GM12875 (cell line): ENCODE measurements around the gene CFAP141.

Source experiments
- H3K4me3 ChIP-seq: one replicate; pipeline ENCODE4 v1.5.1; 2011; ENCODE audit warnings: low read depth, low read length, control low read depth
- TF ChIP-seq, protein P1 (sequence below): IDR thresholded peaks from 2 replicates; pipeline ENCODE4 v1.5.1; 2011; ENCODE audit warnings: low read depth, mild to moderate bottlenecking, control low read depth, inconsistent platforms, low read length, moderate library complexity, borderline replicate concordance; ENCODE audit not compliant: insufficient read depth

The CFAP141 gene

DNA sequence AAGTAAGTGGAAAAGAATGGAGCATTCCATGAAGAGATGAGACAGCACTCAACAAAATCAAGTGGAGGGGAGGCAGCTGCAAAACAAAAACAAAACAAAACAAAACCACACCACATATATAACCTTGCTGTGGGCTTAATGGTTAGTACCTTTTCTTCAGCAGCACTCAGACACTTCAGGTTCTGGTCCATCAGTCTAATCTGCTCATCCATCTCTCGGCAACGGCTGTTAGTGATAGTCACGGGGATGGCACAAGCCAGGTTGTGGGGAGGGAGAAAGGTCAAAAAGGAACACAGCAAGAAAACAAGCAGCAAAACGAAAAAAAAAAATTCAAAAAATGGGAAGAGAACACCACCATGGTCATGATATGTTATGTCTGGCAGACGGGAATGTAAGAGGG, 34.3 kb downstream of the CFAP141 start:
- TF ChIP-seq, protein P1, sequence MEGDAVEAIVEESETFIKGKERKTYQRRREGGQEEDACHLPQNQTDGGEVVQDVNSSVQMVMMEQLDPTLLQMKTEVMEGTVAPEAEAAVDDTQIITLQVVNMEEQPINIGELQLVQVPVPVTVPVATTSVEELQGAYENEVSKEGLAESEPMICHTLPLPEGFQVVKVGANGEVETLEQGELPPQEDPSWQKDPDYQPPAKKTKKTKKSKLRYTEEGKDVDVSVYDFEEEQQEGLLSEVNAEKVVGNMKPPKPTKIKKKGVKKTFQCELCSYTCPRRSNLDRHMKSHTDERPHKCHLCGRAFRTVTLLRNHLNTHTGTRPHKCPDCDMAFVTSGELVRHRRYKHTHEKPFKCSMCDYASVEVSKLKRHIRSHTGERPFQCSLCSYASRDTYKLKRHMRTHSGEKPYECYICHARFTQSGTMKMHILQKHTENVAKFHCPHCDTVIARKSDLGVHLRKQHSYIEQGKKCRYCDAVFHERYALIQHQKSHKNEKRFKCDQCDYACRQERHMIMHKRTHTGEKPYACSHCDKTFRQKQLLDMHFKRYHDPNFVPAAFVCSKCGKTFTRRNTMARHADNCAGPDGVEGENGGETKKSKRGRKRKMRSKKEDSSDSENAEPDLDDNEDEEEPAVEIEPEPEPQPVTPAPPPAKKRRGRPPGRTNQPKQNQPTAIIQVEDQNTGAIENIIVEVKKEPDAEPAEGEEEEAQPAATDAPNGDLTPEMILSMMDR: no peak

DNA sequence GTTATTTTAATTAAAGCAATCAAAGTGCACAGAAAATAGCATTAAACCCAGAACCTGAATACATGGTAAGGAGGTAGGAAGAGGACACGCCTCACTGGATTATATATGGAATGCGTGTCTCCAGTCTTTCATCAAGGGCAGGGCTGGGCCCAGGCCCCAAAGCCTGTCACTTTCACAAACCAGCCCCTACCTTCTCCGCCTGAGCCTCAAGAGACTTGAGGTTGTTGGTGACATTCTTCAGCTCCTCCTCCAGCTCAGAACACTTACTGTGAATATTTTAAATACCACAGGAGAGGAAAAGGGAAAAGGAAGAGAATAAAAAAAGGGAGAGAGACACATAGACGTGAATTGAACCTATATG, 34.9 kb downstream of the CFAP141 start:
- no peak overlapping the region for H3K4me3 ChIP-seq
- TF ChIP-seq, protein P1: no peak

More for the DNA sequence above, 34.3 kb downstream of the CFAP141 start:
- no peak overlapping the region for H3K4me3 ChIP-seq

DNA sequence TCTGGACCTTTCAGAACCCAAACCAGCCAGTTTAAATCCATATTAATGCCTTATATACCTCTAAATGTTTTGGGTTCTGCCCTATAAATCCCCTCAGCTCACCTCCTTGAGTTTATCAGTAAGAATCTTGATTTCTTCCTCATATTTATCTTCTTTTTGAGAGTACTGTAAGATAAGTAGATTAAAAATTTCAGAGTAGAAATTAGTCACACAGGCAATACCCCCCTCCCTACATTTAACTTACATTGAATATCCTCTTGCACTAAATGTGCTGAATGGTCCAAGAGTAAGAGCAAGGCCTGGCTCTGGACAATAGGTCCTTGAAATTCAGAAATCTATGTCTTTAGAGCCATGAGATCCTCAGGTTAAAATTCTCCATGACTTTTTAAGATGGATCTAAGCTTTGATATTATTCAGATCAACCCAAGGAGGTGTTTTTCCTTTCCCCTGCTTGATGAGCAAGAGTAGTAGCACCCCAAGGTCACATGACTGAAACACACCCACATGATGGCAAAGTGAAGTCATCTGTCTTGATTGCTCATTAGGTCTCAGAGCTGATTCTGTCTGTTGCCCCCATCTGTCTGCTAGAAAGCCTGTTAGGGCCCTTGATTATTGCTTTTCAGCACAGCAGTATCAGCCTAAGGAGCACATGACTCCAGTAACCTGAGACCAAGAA, 35.4 kb downstream of the CFAP141 start:
- no peak overlapping the region for H3K4me3 ChIP-seq
- TF ChIP-seq, protein P1: no peak

DNA sequence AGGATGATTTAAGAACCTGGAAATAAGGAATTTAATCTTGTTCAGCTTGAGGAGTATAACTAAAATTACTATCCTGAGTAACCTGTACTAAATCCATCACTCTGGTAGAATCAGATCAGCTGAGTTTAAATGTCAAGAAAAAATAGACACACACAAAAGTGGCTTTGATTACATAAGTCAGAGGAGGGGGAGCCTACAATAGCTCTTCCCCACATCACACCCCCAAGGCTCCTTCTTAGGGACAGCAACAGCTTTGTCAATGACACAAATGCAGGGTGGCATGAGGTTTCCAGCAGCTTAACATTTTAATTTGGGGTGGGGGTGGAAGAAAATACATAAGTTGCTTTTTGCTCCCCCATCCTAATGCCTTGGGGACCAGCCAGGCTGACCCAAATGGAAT, 38.7 kb downstream of the CFAP141 start:
- TF ChIP-seq, protein P1: no peak
- no peak overlapping the region for H3K4me3 ChIP-seq

DNA sequence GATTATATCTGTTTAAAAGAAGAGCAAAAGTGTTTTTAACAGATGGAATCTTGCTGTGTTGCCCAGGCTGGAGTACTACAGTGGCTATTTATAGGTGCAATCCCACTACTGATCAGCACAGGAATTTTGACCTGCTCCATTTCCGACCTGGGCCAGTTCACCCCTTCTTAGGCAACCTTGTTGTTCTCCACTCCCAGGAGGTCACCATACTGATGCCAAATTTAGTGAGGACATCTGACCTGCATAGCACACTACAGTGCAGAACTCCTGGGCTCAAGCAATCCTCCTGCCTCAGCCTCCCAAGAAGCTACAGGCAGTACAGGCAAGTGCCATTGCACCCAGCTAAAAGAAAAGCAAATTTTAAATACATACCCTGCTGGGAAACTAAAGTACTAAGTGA, 39.9 kb downstream of the CFAP141 start:
- no peak overlapping the region for H3K4me3 ChIP-seq
- TF ChIP-seq, protein P1: no peak

DNA sequence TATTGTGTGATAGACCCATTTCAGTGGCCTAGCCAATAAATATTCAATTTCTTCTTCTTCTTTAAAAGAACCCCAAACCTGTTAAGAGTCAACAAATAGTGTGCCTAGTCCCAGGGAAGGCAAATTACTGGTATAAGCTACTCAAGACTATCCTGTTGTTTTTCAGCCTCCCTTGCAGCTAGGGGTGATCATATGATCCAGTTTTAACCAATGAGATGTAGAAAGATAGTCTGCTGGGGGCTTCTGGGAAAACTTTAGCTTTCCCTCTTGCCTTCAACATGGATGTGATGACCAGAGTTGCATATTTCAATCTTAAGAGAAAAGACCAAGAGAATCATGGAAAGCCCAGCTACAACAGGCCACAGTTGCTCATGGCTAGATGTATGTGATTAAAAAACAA, 46.6 kb downstream of the CFAP141 start:
- TF ChIP-seq, protein P1: no peak

DNA sequence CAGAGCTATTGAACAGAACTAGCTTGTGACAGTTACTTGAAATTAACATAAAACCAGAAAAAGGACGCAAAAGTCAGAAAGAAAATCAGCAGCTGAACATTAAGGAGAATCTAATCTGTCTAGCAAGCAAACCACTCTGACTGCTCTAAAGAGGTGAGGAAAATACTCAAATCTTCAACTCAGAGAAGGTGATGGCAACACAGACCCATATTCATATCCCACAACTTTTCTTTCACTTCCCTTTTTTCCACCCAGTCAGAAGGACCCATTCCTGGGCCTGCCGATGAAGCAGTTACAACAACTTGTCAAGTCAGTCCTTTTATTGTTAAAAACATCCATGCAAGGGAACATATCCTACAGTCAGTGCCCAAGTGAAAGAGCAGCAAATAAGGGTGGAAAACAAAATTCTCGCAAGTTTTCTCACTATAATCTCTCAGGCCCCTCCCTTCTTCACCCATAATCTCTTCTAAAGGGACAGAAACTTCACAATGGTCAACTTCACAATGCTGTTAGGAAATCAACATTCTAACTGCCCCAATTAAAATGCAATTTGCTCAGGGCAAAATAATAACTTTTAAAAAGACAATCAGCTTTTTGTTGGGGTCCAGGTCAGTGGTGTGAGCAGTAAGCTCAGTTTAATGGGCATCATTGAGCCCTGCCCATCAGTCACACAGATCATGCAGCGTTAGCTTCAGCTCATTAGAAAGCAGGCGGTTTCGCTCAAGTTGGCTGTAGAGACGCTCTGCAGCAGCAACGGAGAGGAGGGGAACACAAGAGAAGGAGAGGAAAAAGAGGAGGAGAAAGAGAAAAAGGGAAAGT, 47.6 kb downstream of the CFAP141 start:
- TF ChIP-seq, protein P1: no peak
- H3K4me3 ChIP-seq: no peak overlapping the region

More for the DNA sequence above, 46.6 kb downstream of the CFAP141 start:
- H3K4me3 ChIP-seq: no peak overlapping the region
